SJCRH30 (cell line): Measurements from ENCODE around the gene CCDC127. TPM values are rescaled to one million over a fixed set of nuclear protein-coding genes. Genes with fewer than 3 reads are reported as not detected.
"Not testable (repeated sequence)": the region's sequence is repeated elsewhere in the genome, so short reads cannot be mapped to it uniquely, and the experiment has no call there.

Experiments
- DNase-seq, 2 experiments: peaks; one replicate each; pipeline ENCODE4 v3.0.0-alpha.2; 2015 to 2020
- H3K27ac ChIP-seq: fragments of 250-450 bp; sonication (Bioruptor Pico); 2 replicates; pipeline ENCODE4 v1.5.1; 2020; ENCODE audit warnings: mild to moderate bottlenecking, moderate library complexity
- H3K27me3 ChIP-seq: fragments of 250-450 bp; sonication (Bioruptor Pico); 2 replicates; pipeline ENCODE4 v1.5.1; 2020; ENCODE audit warnings: mild to moderate bottlenecking, moderate library complexity
- H3K36me3 ChIP-seq: fragments of 250-450 bp; sonication (Bioruptor Pico); 2 replicates; pipeline ENCODE4 v1.5.1; 2020; ENCODE audit warnings: mild to moderate bottlenecking, moderate library complexity
- H3K4me1 ChIP-seq: fragments of 250-450 bp; sonication (Bioruptor Pico); 2 replicates; pipeline ENCODE4 v1.5.1; 2020; ENCODE audit warnings: mild to moderate bottlenecking, moderate library complexity
- H3K4me3 ChIP-seq: fragments of 250-450 bp; sonication (Bioruptor Pico); 2 replicates; pipeline ENCODE4 v1.5.1; 2020; ENCODE audit warnings: mild to moderate bottlenecking, moderate library complexity
- H3K9me3 ChIP-seq: fragments of 250-450 bp; sonication (Bioruptor Pico); replicated peaks from 2 replicates; pipeline ENCODE4 v1.5.1; 2020; ENCODE audit warnings: mild to moderate bottlenecking, moderate library complexity
- total RNA-seq: library from RNA; depleted of rRNA; stranded (reverse); fragments of >200 nt; shearing (Covaris generic); gene quantifications from 2 replicates; pipeline ENCODE4 v1.2.3, GENCODE V29; 2014

Gene CCDC127
- total RNA-seq, 1 experiment from 2014 or later, result 2.5 TPM

- H3K27ac ChIP-seq, H3K36me3 ChIP-seq, H3K27me3 ChIP-seq, DNase-seq, H3K4me1 ChIP-seq, H3K4me3 ChIP-seq, H3K9me3 ChIP-seq: not testable (repeated sequence)
Measured at GRCh38 chr5:245717-246116, 27.8 kb upstream of the CCDC127 start.

GRCh38 chr5:243683-244367 is 25.9 kb upstream of the CCDC127 start:
- not testable (repeated sequence) for H3K9me3 ChIP-seq, H3K4me1 ChIP-seq, H3K27ac ChIP-seq, H3K27me3 ChIP-seq, H3K4me3 ChIP-seq, H3K36me3 ChIP-seq, DNase-seq

- not testable (repeated sequence) for H3K4me3 ChIP-seq, H3K27ac ChIP-seq, H3K9me3 ChIP-seq, H3K27me3 ChIP-seq, DNase-seq, H3K4me1 ChIP-seq, H3K36me3 ChIP-seq
Measured at GRCh38 chr5:241045-241669, 23.2 kb upstream of the CCDC127 start.

GRCh38 chr5:240550-240949 is 22.6 kb upstream of the CCDC127 start:
- H3K27ac ChIP-seq, H3K4me3 ChIP-seq, H3K9me3 ChIP-seq, H3K36me3 ChIP-seq, DNase-seq, H3K4me1 ChIP-seq, H3K27me3 ChIP-seq: not testable (repeated sequence)

- DNase-seq, H3K9me3 ChIP-seq, H3K27ac ChIP-seq, H3K36me3 ChIP-seq, H3K4me3 ChIP-seq, H3K4me1 ChIP-seq, H3K27me3 ChIP-seq: not testable (repeated sequence)
Measured at GRCh38 chr5:237931-238330, 20.0 kb upstream of the CCDC127 start.

- H3K36me3 ChIP-seq, H3K4me1 ChIP-seq: not testable (repeated sequence)
Measured at GRCh38 chr5:235527-235926, 17.6 kb upstream of the CCDC127 start.

GRCh38 chr5:234450-234849 is 16.5 kb upstream of the CCDC127 start:
- peaks cover 3% of the 10 kb centered on the region; the same call in 1 of the 2 replicates for H3K36me3 ChIP-seq
- H3K27ac ChIP-seq, result no peak overlapping the region
- no peaks in the 10 kb centered on the region for H3K9me3 ChIP-seq
- no peak overlapping the region for H3K4me3 ChIP-seq
- no peaks in the 10 kb centered on the region for H3K27me3 ChIP-seq
- DNase-seq, result no peak
- no peaks in the 10 kb centered on the region for H3K4me1 ChIP-seq

More at GRCh38 chr5:235527-235926, 17.6 kb upstream of the CCDC127 start:
- H3K27me3 ChIP-seq, H3K4me3 ChIP-seq, H3K9me3 ChIP-seq, H3K27ac ChIP-seq, DNase-seq: not testable (repeated sequence)

- not testable (repeated sequence) for H3K4me1 ChIP-seq, H3K4me3 ChIP-seq, H3K9me3 ChIP-seq, H3K36me3 ChIP-seq, H3K27ac ChIP-seq, H3K27me3 ChIP-seq, DNase-seq
Measured at GRCh38 chr5:233426-233825, 15.5 kb upstream of the CCDC127 start.

GRCh38 chr5:231661-232060 is 13.7 kb upstream of the CCDC127 start:
- no peak for DNase-seq
- Histone ChIP-seq H3K36me3 (peaks cover 3% of the 10 kb centered on the region; the same call in 1 of the 2 replicates), H3K4me3 (no peak overlapping the region), H3K9me3 (no peaks in the 10 kb centered on the region), H3K4me1 (no peaks in the 10 kb centered on the region), H3K27me3 (no peaks in the 10 kb centered on the region), H3K27ac (no peak overlapping the region)

GRCh38 chr5:230711-231110 is 12.8 kb upstream of the CCDC127 start:
- Histone ChIP-seq H3K4me1 (no peaks in the 10 kb centered on the region), H3K4me3 (no peak overlapping the region), H3K27ac (no peak overlapping the region), H3K36me3 (peaks cover 3% of the 10 kb centered on the region; the same call in 1 of the 2 replicates), H3K9me3 (no peaks in the 10 kb centered on the region), H3K27me3 (no peaks in the 10 kb centered on the region)
- DNase-seq, result no peak

- H3K9me3 ChIP-seq, result no peaks in the 10 kb centered on the region
- H3K27me3 ChIP-seq, result no peaks in the 10 kb centered on the region
- H3K4me1 ChIP-seq, result no peaks in the 10 kb centered on the region
- H3K27ac ChIP-seq, result no peak overlapping the region
- no peak for DNase-seq
- H3K4me3 ChIP-seq, result no peak overlapping the region
- H3K36me3 ChIP-seq, result peaks cover under 1% of the 10 kb centered on the region; the same call in 1 of the 2 replicates
Measured at GRCh38 chr5:228886-229285, 10.9 kb upstream of the CCDC127 start.

- H3K4me1 ChIP-seq, H3K4me3 ChIP-seq, H3K9me3 ChIP-seq, H3K36me3 ChIP-seq, H3K27ac ChIP-seq, H3K27me3 ChIP-seq, DNase-seq: not testable (repeated sequence)
Measured at GRCh38 chr5:227375-227774, 9.4 kb upstream of the CCDC127 start.

GRCh38 chr5:225334-225733 is 7.4 kb upstream of the CCDC127 start:
- Histone ChIP-seq H3K4me3 (no peak overlapping the region), H3K4me1 (no peaks in the 10 kb centered on the region), H3K36me3 (no peaks in the 10 kb centered on the region; the same call in 1 of the 2 replicates), H3K27me3 (no peaks in the 10 kb centered on the region), H3K9me3 (no peaks in the 10 kb centered on the region), H3K27ac (no peak overlapping the region)
- no peak for DNase-seq

GRCh38 chr5:223791-224190 is 5.8 kb upstream of the CCDC127 start:
- H3K27ac ChIP-seq, result no peak overlapping the region
- no peaks in the 10 kb centered on the region for H3K9me3 ChIP-seq
- no peak overlapping the region for H3K4me3 ChIP-seq
- no peaks in the 10 kb centered on the region for H3K27me3 ChIP-seq
- H3K36me3 ChIP-seq, result no peaks in the 10 kb centered on the region; the same call in 1 of the 2 replicates
- no peaks in the 10 kb centered on the region for H3K4me1 ChIP-seq
- DNase-seq, result no peak

GRCh38 chr5:222951-223715 is 5.2 kb upstream of the CCDC127 start:
- DNase-seq, H3K4me1 ChIP-seq, H3K27ac ChIP-seq, H3K27me3 ChIP-seq, H3K4me3 ChIP-seq, H3K36me3 ChIP-seq, H3K9me3 ChIP-seq: not testable (repeated sequence)
